Common myeloid progenitor, CD34-positive (primary cell): Measurements from ENCODE around the gene MS4A6A.
"Not testable (repeated sequence)": the region's sequence is repeated elsewhere in the genome, so short reads cannot be mapped to it uniquely, and the experiment has no call there.

Experiments
- CTCF ChIA-PET: fragments of 350-600 bp; sonication (Branson Sonifier 250); formaldehyde crosslinking; loops from one replicate; lab custom pipeline; 2021; ENCODE audit warnings: antibody characterized with exemption; lab: Charles Lee
- POLR2A ChIA-PET: fragments of 350-600 bp; sonication (Branson Sonifier 250); formaldehyde crosslinking; loops from one replicate; lab custom pipeline; 2021; ENCODE audit warnings: antibody characterized with exemption; lab: Charles Lee
- DNase-seq, 3 donors: peaks; one replicate each; pipeline versions ENCODE4 v3.0.0 to v3.0.0-alpha.2; 2013
- H3K27ac ChIP-seq, 2 experiments: 1 replicate in 1 of 2; 2 replicates in 1 of 2; pipeline ENCODE4 v1.7.0; 2013; ENCODE audit warnings: inconsistent platforms in 2 of 2, low read length in 2 of 2, mild to moderate bottlenecking in 2 of 2, low read depth in 1 of 2, moderate library complexity in 1 of 2; ENCODE audit not compliant: severe bottlenecking in 2 of 2, insufficient read depth in 1 of 2, poor library complexity in 1 of 2
- H3K27me3 ChIP-seq, 5 experiments: replicated peaks in 2 of 5; 1 replicate in 3 of 5; 2 replicates in 2 of 5; pipeline versions ENCODE4 v1.6.1 to v1.7.0; 2013; ENCODE audit warnings: low read length in 4 of 5, mild to moderate bottlenecking in 2 of 5, moderate library complexity in 2 of 5, inconsistent platforms in 1 of 5; ENCODE audit not compliant: insufficient read depth in 5 of 5, control insufficient read depth in 4 of 5
- H3K36me3 ChIP-seq, 4 experiments: 1 replicate in 2 of 4; 2 replicates in 2 of 4; pipeline versions ENCODE4 v1.6.1 to v1.7.0; 2013; ENCODE audit warnings: low read length in 3 of 4, control low read depth in 1 of 4, mild to moderate bottlenecking in 1 of 4; ENCODE audit not compliant: control insufficient read depth in 4 of 4, insufficient read depth in 4 of 4
- H3K4me1 ChIP-seq, 4 experiments: 1 replicate in 3 of 4; 2 replicates in 1 of 4; pipeline versions ENCODE4 v1.6.1 to v1.7.1; 2013; ENCODE audit warnings: low read length in 3 of 4, mild to moderate bottlenecking in 3 of 4, control low read depth in 1 of 4, inconsistent platforms in 1 of 4, moderate library complexity in 1 of 4; ENCODE audit not compliant: control insufficient read depth in 4 of 4, insufficient read depth in 4 of 4; ENCODE audit errors: control extremely low read depth in 1 of 4
- H3K4me3 ChIP-seq, 7 experiments: 1 replicate in 4 of 7; 2 replicates in 3 of 7; pipeline versions ENCODE4 v1.5.1 to v1.7.0; 2013; ENCODE audit warnings: mild to moderate bottlenecking in 7 of 7, low read length in 6 of 7, moderate library complexity in 6 of 7, inconsistent platforms in 2 of 7, low read depth in 2 of 7, control low read depth in 1 of 7; ENCODE audit not compliant: insufficient read depth in 4 of 7, control insufficient read depth in 1 of 7; ENCODE audit errors: extremely low read depth in 1 of 7
- H3K9me3 ChIP-seq, 5 experiments: 1 replicate in 4 of 5; 2 replicates in 1 of 5; pipeline versions ENCODE4 v1.6.1 to v1.7.1; 2013; ENCODE audit warnings: low read length in 4 of 5, mild to moderate bottlenecking in 2 of 5, inconsistent platforms in 1 of 5, low read depth in 1 of 5, moderate library complexity in 1 of 5; ENCODE audit not compliant: control insufficient read depth in 4 of 5, insufficient read depth in 2 of 5; ENCODE audit errors: control extremely low read depth in 1 of 5
- WGBS: methylation state at CpG from one replicate; pipeline ENCODE4 v1.1.5; 2013; ENCODE audit not compliant: insufficient coverage; 5-methylcytosine and 5-hydroxymethylcytosine counted together

The MS4A6A gene

GRCh38 chr11:60159284-60159683 lies 23.6 kb downstream of the MS4A6A start:
- Histone ChIP-seq H3K4me1 (peaks cover 0 to 5% (median 2%) of the 10 kb centered on the region in 4 experiments), H3K4me3 (no peak overlapping the region), H3K9me3 (no peaks in the 10 kb centered on the region), H3K27ac (no peak overlapping the region), H3K36me3 (no peaks in the 10 kb centered on the region), H3K27me3 (no peaks in the 10 kb centered on the region)
- DNase-seq = no peak
- CTCF ChIA-PET = no interaction called here
- no CpG with 5 or more reads among the region's 2 CpGs for WGBS
- POLR2A ChIA-PET = no interaction called here

- CTCF ChIA-PET = no interaction called here
- WGBS = 100% methylated on average over 2 of the region's 3 CpGs
Observed at GRCh38 chr11:60158636-60159035, 24.2 kb downstream of the MS4A6A start.

GRCh38 chr11:60155931-60156330 lies 27.0 kb downstream of the MS4A6A start:
- Histone ChIP-seq H3K27me3 (no peaks in the 10 kb centered on the region), H3K9me3 (no peaks in the 10 kb centered on the region), H3K4me3 (no peak overlapping the region), H3K4me1 (peaks cover 0 to 5% (median 2%) of the 10 kb centered on the region in 4 experiments), H3K36me3 (no peaks in the 10 kb centered on the region), H3K27ac (no peak overlapping the region)
- ChIA-PET POLR2A (no interaction called here), CTCF (no interaction called here)
- 32% methylated on average over 3 of the region's 3 CpGs for WGBS
- DNase-seq = peak; percentile 13 to 70 (median 55)

More at GRCh38 chr11:60158636-60159035, 24.2 kb downstream of the MS4A6A start:
- Histone ChIP-seq H3K27me3 (no peaks in the 10 kb centered on the region), H3K36me3 (no peaks in the 10 kb centered on the region), H3K4me1 (peaks cover 0 to 5% (median 2%) of the 10 kb centered on the region in 4 experiments), H3K9me3 (no peaks in the 10 kb centered on the region), H3K4me3 (no peak overlapping the region), H3K27ac (no peak overlapping the region)
- POLR2A ChIA-PET = no interaction called here
- no peak for DNase-seq

- POLR2A ChIA-PET, H3K27me3 ChIP-seq, H3K4me3 ChIP-seq, H3K27ac ChIP-seq, H3K9me3 ChIP-seq, H3K36me3 ChIP-seq, H3K4me1 ChIP-seq, DNase-seq, CTCF ChIA-PET: not testable (repeated sequence)
Observed at GRCh38 chr11:60152727-60153126, 30.2 kb downstream of the MS4A6A start.

GRCh38 chr11:60150279-60150678 lies 32.6 kb downstream of the MS4A6A start:
- no peak overlapping the region for H3K4me3 ChIP-seq
- no peaks in the 10 kb centered on the region for H3K27me3 ChIP-seq
- no peaks in the 10 kb centered on the region for H3K4me1 ChIP-seq
- POLR2A ChIA-PET = no interaction called here
- CTCF ChIA-PET = no interaction called here
- WGBS = no CpG with 5 or more reads among the region's 1 CpG
- no peak overlapping the region for H3K27ac ChIP-seq
- no peak for DNase-seq
- no peaks in the 10 kb centered on the region for H3K36me3 ChIP-seq
- peaks cover 0 to 4% (median 0%) of the 10 kb centered on the region in 5 experiments for H3K9me3 ChIP-seq

- no CpG with 5 or more reads among the region's 3 CpGs for WGBS
- CTCF ChIA-PET = no interaction called here
- H3K27me3 ChIP-seq = no peaks in the 10 kb centered on the region
- no peaks in the 10 kb centered on the region for H3K4me1 ChIP-seq
- POLR2A ChIA-PET = no interaction called here
- H3K9me3 ChIP-seq = peaks cover 0 to 4% (median 0%) of the 10 kb centered on the region in 5 experiments
- no peak for DNase-seq
- H3K27ac ChIP-seq = no peak overlapping the region
- H3K36me3 ChIP-seq = no peaks in the 10 kb centered on the region
- H3K4me3 ChIP-seq = no peak overlapping the region
Observed at GRCh38 chr11:60145677-60146076, 37.2 kb downstream of the MS4A6A start.

GRCh38 chr11:60143768-60144167 lies 39.1 kb downstream of the MS4A6A start:
- Histone ChIP-seq H3K27me3 (no peaks in the 10 kb centered on the region), H3K4me3 (no peak overlapping the region), H3K27ac (no peak overlapping the region), H3K36me3 (no peaks in the 10 kb centered on the region), H3K9me3 (no peaks in the 10 kb centered on the region), H3K4me1 (no peaks in the 10 kb centered on the region)
- ChIA-PET CTCF (no interaction called here), POLR2A (no interaction called here)
- no peak for DNase-seq
- WGBS = 97% methylated on average over 3 of the region's 3 CpGs
